Ishikawa (cell line): ENCODE data around the gene HAND1.

Experiments
- CEBPB ChIP-seq: IDR thresholded peaks from 2 replicates; pipeline ENCODE4 v1.6.1; 2012
- FOXM1 ChIP-seq: IDR thresholded peaks from 2 replicates; pipeline ENCODE4 v1.6.1; 2012; ENCODE audit warnings: low read depth, borderline replicate concordance
- RAD21 ChIP-seq: IDR thresholded peaks from 2 replicates; pipeline ENCODE4 v1.6.1; 2012; ENCODE audit warnings: low read depth
- REST ChIP-seq: IDR thresholded peaks from 2 replicates; pipeline ENCODE4 v1.6.1; 2012; ENCODE audit warnings: low read depth, mild to moderate bottlenecking
- TAF1 ChIP-seq: IDR thresholded peaks from 2 replicates; pipeline ENCODE4 v1.6.1; 2012; ENCODE audit warnings: low read depth, mild to moderate bottlenecking
- YY1 ChIP-seq: IDR thresholded peaks from 2 replicates; pipeline ENCODE4 v1.6.1; 2012; ENCODE audit warnings: low read depth

- TF ChIP-seq CEBPB (no peak), FOXM1 (no peak), TAF1 (no peak), REST (no peak), RAD21 (no peak), YY1 (no peak)
Observed at GRCh38 chr5:154498591-154498990, 20.6 kb upstream of the HAND1 start.
